GM12878 (cell line): Measurements from ENCODE around the gene LRRC73. TPM values are rescaled to one million over a fixed set of nuclear protein-coding genes. Genes with fewer than 3 reads are reported as not detected.

ENCODE experiments used
- ATAC-seq: fragments of 200-7000 bp; cut with Tn5 transposase; 3 replicates; pipeline ENCODE4 v1.9.1; 2020; ENCODE audit warnings: mild to moderate bottlenecking, moderate library complexity
- BruUV-seq: library from RNA; stranded (reverse); fragments of 400-500 nt; replicated peaks from 2 replicates; lab custom pipeline; 2021; lab: Mats Ljungman, UMichigan
- CTCF ChIA-PET: fragments of 300-600 bp; sonication (Branson Sonifier 250); formaldehyde crosslinking; extraction: SDS; loops from one replicate; lab custom pipeline; 2021; ENCODE audit warnings: inconsistent platforms; lab: Yijun Ruan, JAX
- POLR2A ChIA-PET: fragments of 350-600 bp; formaldehyde crosslinking; extraction: SDS; loops from one replicate; lab custom pipeline; 2021; ENCODE audit warnings: inconsistent platforms; lab: Charles Lee
- RAD21 ChIA-PET: fragments of 300-600 bp; sonication (Branson Sonifier 250); formaldehyde crosslinking; loops from one replicate; lab custom pipeline; 2023; ENCODE audit warnings: antibody characterized with exemption; ENCODE audit not compliant: unreplicated experiment; lab: Charles Lee
- SMC1A ChIA-PET: fragments of 300-600 bp; sonication (Branson Sonifier 250); formaldehyde crosslinking; loops from one replicate; lab custom pipeline; 2023; ENCODE audit not compliant: unreplicated experiment, uncharacterized antibody; lab: Charles Lee
- DNase-seq: peaks from one replicate; pipeline ENCODE4 v3.0.0-alpha.2; 2011; ENCODE audit warnings: low read depth, low spot score
- FAIRE-seq: peaks from 3 replicates; lab custom pipeline; 2011; peaks lifted over from hg19 to GRCh38; lab: Jason Lieb, UNC
- H2AFZ ChIP-seq: 2 replicates; pipeline ENCODE4 v1.6.0; 2011; ENCODE audit warnings: low read depth, low read length, control low read depth; ENCODE audit not compliant: control insufficient read depth
- H3K27ac ChIP-seq: 2 replicates; pipeline ENCODE4 v1.5.1; 2011; ENCODE audit warnings: control low read depth; ENCODE audit not compliant: control insufficient read depth, insufficient read depth
- H3K27me3 ChIP-seq, 2 experiments: replicated peaks in 1 of 2; 2 replicates each; pipeline versions ENCODE4 v1.6.0 to v1.6.1; 2011; ENCODE audit warnings: low read length in 1 of 2; ENCODE audit not compliant: control insufficient read depth in 2 of 2, insufficient read depth in 2 of 2
- H3K36me3 ChIP-seq, 2 experiments: 2 replicates each; pipeline ENCODE4 v1.5.1; 2011; ENCODE audit warnings: low read length in 1 of 2; ENCODE audit not compliant: control insufficient read depth in 2 of 2, insufficient read depth in 2 of 2
- H3K4me1 ChIP-seq: 2 replicates; pipeline ENCODE4 v1.6.1; 2011; ENCODE audit warnings: mild to moderate bottlenecking, low read length, moderate library complexity, mixed read lengths; ENCODE audit not compliant: control insufficient read depth, insufficient read depth
- H3K4me2 ChIP-seq: 2 replicates; pipeline ENCODE4 v1.6.0; 2011; ENCODE audit warnings: control low read depth; ENCODE audit not compliant: control insufficient read depth, insufficient read depth
- H3K4me3 ChIP-seq: fragments of 200-600 bp; sonication (generic); 2 replicates; pipeline ENCODE4 v1.5.1; 2016
- H3K79me2 ChIP-seq: 2 replicates; pipeline ENCODE4 v1.6.0; 2011; ENCODE audit warnings: low read length; ENCODE audit not compliant: control insufficient read depth, insufficient read depth
- H3K9ac ChIP-seq: 2 replicates; pipeline ENCODE4 v1.8.0; 2011; ENCODE audit warnings: low read length, control low read depth, mixed read lengths; ENCODE audit not compliant: control insufficient read depth, insufficient read depth
- H3K9me3 ChIP-seq: replicated peaks from 3 replicates; pipeline ENCODE4 v1.5.1; 2011; ENCODE audit warnings: mild to moderate bottlenecking, low read length; ENCODE audit not compliant: control insufficient read depth, insufficient read depth
- H4K20me1 ChIP-seq: 2 replicates; pipeline ENCODE4 v1.6.0; 2011; ENCODE audit not compliant: control insufficient read depth, insufficient read depth
- CBX3 ChIP-seq: fragments of 200-600 bp; sonication (generic); IDR thresholded peaks from 2 replicates; pipeline ENCODE4 v1.6.1; 2016; ENCODE audit warnings: low read depth, borderline replicate concordance
- CBX5 ChIP-seq: sonication (generic); IDR thresholded peaks from 2 replicates; pipeline ENCODE4 v1.6.1; 2016; ENCODE audit warnings: low read depth, moderate library complexity, mild to moderate bottlenecking, inconsistent platforms
- CREM ChIP-seq: IDR thresholded peaks from 2 replicates; pipeline ENCODE4 v1.6.1; 2014; ENCODE audit warnings: antibody characterized with exemption, low read depth
- MEF2B ChIP-seq: fragments of 450-650 bp; IDR thresholded peaks from 2 replicates; pipeline ENCODE4 v1.6.1; 2018; ENCODE audit warnings: mild to moderate bottlenecking, moderate library complexity; ENCODE audit not compliant: partially characterized antibody, poor library complexity, severe bottlenecking
- MYB ChIP-seq: fragments of 150-350 bp; IDR thresholded peaks from 2 replicates; pipeline ENCODE4 v1.6.1; 2014; ENCODE audit warnings: mild to moderate bottlenecking, low read depth, low read length, borderline replicate concordance
- NR2F1 ChIP-seq: fragments of 450-650 bp; conservative IDR thresholded peaks from 2 replicates; pipeline ENCODE4 v1.6.1; 2017; ENCODE audit warnings: mild to moderate bottlenecking
- PAX5 ChIP-seq: IDR thresholded peaks from 2 replicates; pipeline ENCODE4 v1.6.1; 2011; ENCODE audit warnings: low read depth, low read length, borderline replicate concordance
- RUNX3 ChIP-seq: IDR thresholded peaks from 2 replicates; pipeline ENCODE4 v1.6.1; 2012; ENCODE audit warnings: low read length, inconsistent platforms
- SIX5 ChIP-seq: IDR thresholded peaks from 2 replicates; pipeline ENCODE4 v1.6.1; 2011; ENCODE audit warnings: mild to moderate bottlenecking, low read depth, low read length, moderate library complexity; ENCODE audit not compliant: severe bottlenecking
- SRF ChIP-seq, 2 experiments: IDR thresholded peaks; 2 replicates each; pipeline ENCODE4 v1.6.1; 2011; ENCODE audit warnings: low read depth in 2 of 2, low read length in 2 of 2, mild to moderate bottlenecking in 1 of 2, moderate library complexity in 1 of 2
- SUZ12 ChIP-seq: fragments of 200-600 bp; sonication (generic); IDR thresholded peaks from one replicate; pipeline ENCODE4 v1.6.1; 2018; ENCODE audit warnings: antibody characterized with exemption, mild to moderate bottlenecking; ENCODE audit not compliant: unreplicated experiment
- WGBS: methylation state at CpG from one replicate; pipeline ENCODE4 v1.1.6; 2016; ENCODE audit warnings: low lambda C conversion rate; ENCODE audit not compliant: insufficient replicate concordance, insufficient coverage; ENCODE audit errors: missing lambda C conversion rate; 5-methylcytosine and 5-hydroxymethylcytosine counted together
- in situ Hi-C: fragments of 300-500 bp; cut with MboI; formaldehyde crosslinking; loops from 9 replicates; pipeline ENCODE4 v1.14.3; 2018; ENCODE audit warnings: mixed read lengths
- intact Hi-C: fragments of 100-400 bp; cut with micrococcal nuclease; formaldehyde crosslinking; loops from one replicate; pipeline ENCODE4 v1.14.2; 2022; ENCODE audit not compliant: unreplicated experiment
- polyA plus RNA-seq, 11 experiments: library from polyadenylated mRNA; depleted of rRNA in 4 of 11; unstranded in 6 of 11; stranded (reverse) in 5 of 11; fragments of >200 nt; fragmentation: Nextera tagmentation in 4 of 11; fragmentation: Illumina TruSeq in 1 of 11; extraction: Ambion mirVana in 4 of 11; extraction: Trizol in 1 of 11; gene quantifications; 1 replicate in 1 of 11; 2 replicates in 10 of 11; pipeline versions ENCODE4 v1.2.1 to v1.2.3, GENCODE V29; 2011 to 2016; ENCODE audit warnings: inconsistent platforms in 2 of 11, missing spikeins in 2 of 11, low read depth in 1 of 11
- total RNA-seq, 4 experiments: library from RNA; depleted of rRNA in 3 of 4; stranded (reverse); fragments of >200 nt in 3 of 4; fragmentation: Illumina TruSeq in 1 of 4; extraction: Trizol in 1 of 4; gene quantifications; 2 replicates each; pipeline versions ENCODE4 v1.2.1 to v1.2.3, GENCODE V29; 2013 to 2021
- TF ChIP-seq, protein P1 (sequence below): fragments of 450-650 bp; formaldehyde crosslinking; IDR thresholded peaks from 2 replicates; pipeline ENCODE4 v1.4.0; 2020; ENCODE audit warnings: mild to moderate bottlenecking, moderate library complexity
- TF ChIP-seq, protein P2 (sequence below), 3 experiments: IDR thresholded peaks in 2 of 3; conservative IDR thresholded peaks in 1 of 3; 2 replicates each; pipeline ENCODE4 v1.5.1; 2011; ENCODE audit warnings: low read depth in 3 of 3, low read length in 3 of 3, mild to moderate bottlenecking in 3 of 3, control low read depth in 2 of 3, moderate library complexity in 2 of 3, inconsistent platforms in 1 of 3, mixed read lengths in 1 of 3; ENCODE audit not compliant: control insufficient read depth in 2 of 3, insufficient read depth in 1 of 3; ENCODE audit errors: extremely low read depth in 1 of 3

The LRRC73 gene
- total and polyA plus RNA-seq, 10 of the 15 experiments (the other 5 are each of a cell fraction or from before 2014, with no cell fraction given), result 0.13 TPM; not detected in 9

DNA sequence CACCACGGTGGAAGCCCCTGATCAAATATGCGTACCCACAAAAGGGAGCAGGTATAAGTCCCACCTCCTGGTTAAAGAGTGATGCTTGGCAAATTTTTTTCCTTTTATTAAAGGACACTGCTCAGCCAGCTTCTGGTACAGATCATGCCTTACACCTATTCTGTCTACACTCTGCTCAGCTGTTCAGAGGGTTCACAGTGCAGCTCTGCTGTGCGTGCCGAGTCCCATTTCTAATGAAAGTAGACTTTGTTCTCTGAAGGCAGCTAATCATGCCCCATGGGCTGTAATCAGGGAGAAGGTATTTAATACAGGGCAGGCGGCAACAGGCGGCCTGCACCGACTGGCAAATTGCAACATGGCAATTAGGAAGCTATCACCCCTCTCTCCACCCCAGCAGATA lies 16.3 kb downstream of the LRRC73 start:
- no TSS peak for BruUV-seq
- H3K9me3 ChIP-seq, result no peaks in the 10 kb centered on the region
- SMC1A ChIA-PET, result interaction anchor here (1.0 to 1.7 kb wide), 3 partner anchors 8 to 13 kb away, joined by 3 to 5 read pairs (median 5); no protein-coding TSS in a partner anchor
- H3K27me3 ChIP-seq, result no peaks in the 10 kb centered on the region
- in situ Hi-C loops, result no loop called here
- H3K4me3 ChIP-seq, result no peak overlapping the region
- H3K27ac ChIP-seq, result no peak overlapping the region
- peaks cover 0 to 4% of the 10 kb centered on the region in 2 experiments; a peak in 2 of 4 replicates for H3K36me3 ChIP-seq
- no peak overlapping the region for H2AFZ ChIP-seq
- no peak for TF ChIP-seq CBX5
- TF ChIP-seq SIX5, result no peak
- no peak for TF ChIP-seq PAX5
- no peak for TF ChIP-seq CREM
- TF ChIP-seq SUZ12, result no peak
- TF ChIP-seq, protein P1, sequence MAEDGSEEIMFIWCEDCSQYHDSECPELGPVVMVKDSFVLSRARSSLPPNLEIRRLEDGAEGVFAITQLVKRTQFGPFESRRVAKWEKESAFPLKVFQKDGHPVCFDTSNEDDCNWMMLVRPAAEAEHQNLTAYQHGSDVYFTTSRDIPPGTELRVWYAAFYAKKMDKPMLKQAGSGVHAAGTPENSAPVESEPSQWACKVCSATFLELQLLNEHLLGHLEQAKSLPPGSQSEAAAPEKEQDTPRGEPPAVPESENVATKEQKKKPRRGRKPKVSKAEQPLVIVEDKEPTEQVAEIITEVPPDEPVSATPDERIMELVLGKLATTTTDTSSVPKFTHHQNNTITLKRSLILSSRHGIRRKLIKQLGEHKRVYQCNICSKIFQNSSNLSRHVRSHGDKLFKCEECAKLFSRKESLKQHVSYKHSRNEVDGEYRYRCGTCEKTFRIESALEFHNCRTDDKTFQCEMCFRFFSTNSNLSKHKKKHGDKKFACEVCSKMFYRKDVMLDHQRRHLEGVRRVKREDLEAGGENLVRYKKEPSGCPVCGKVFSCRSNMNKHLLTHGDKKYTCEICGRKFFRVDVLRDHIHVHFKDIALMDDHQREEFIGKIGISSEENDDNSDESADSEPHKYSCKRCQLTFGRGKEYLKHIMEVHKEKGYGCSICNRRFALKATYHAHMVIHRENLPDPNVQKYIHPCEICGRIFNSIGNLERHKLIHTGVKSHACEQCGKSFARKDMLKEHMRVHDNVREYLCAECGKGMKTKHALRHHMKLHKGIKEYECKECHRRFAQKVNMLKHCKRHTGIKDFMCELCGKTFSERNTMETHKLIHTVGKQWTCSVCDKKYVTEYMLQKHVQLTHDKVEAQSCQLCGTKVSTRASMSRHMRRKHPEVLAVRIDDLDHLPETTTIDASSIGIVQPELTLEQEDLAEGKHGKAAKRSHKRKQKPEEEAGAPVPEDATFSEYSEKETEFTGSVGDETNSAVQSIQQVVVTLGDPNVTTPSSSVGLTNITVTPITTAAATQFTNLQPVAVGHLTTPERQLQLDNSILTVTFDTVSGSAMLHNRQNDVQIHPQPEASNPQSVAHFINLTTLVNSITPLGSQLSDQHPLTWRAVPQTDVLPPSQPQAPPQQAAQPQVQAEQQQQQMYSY (CRISPR knock-in tag), result no peak
- TF ChIP-seq, protein P2, sequence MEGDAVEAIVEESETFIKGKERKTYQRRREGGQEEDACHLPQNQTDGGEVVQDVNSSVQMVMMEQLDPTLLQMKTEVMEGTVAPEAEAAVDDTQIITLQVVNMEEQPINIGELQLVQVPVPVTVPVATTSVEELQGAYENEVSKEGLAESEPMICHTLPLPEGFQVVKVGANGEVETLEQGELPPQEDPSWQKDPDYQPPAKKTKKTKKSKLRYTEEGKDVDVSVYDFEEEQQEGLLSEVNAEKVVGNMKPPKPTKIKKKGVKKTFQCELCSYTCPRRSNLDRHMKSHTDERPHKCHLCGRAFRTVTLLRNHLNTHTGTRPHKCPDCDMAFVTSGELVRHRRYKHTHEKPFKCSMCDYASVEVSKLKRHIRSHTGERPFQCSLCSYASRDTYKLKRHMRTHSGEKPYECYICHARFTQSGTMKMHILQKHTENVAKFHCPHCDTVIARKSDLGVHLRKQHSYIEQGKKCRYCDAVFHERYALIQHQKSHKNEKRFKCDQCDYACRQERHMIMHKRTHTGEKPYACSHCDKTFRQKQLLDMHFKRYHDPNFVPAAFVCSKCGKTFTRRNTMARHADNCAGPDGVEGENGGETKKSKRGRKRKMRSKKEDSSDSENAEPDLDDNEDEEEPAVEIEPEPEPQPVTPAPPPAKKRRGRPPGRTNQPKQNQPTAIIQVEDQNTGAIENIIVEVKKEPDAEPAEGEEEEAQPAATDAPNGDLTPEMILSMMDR (IDR thresholded peaks at IDR 0.05 in 2 of 3, conservative IDR thresholded peaks at IDR 0.05 in 1 of 3; ENCODE audit: control insufficient read depth in 2 of 3, extremely low read depth in 1 of 3, insufficient read depth in 1 of 3, low read depth in 3 of 3, low read length in 3 of 3), result no peak
- TF ChIP-seq SRF (IDR thresholded peaks at IDR 0.05; ENCODE audit: low read depth in 2 of 2, low read length in 2 of 2), result no peak
- no peak for TF ChIP-seq MEF2B
- TF ChIP-seq RUNX3, result no peak
- no peak for TF ChIP-seq NR2F1
- TF ChIP-seq CBX3, result no peak
- TF ChIP-seq MYB, result no peak
- TF ChIP-seq, all 136 proteins: peak for 0
- FAIRE-seq (no peak), ATAC-seq (no peak), DNase-seq (no peak)
- intact Hi-C loops, result no loop called here
- POLR2A ChIA-PET, result interaction anchor here (0.6 to 1.3 kb wide), 3 partner anchors 14 to 109 kb away, joined by 3 to 5 read pairs (median 4); no protein-coding TSS in a partner anchor
- WGBS, result 95% methylated on average over 7 of the region's 7 CpGs
- Histone ChIP-seq H3K79me2 (no peaks in the 10 kb centered on the region), H3K4me1 (no peaks in the 10 kb centered on the region; the same call in 1 of the 2 replicates), H4K20me1 (no peaks in the 10 kb centered on the region; the same call in 1 of the 2 replicates), H3K9ac (no peak overlapping the region), H3K4me2 (no peak overlapping the region)
- RAD21 ChIA-PET, result no interaction called here
- CTCF ChIA-PET, result interaction anchor here (1.0 to 7.6 kb wide), 3 partner anchors 13 to 230 kb away, joined by 3 to 70 read pairs (median 4); partner anchors contain the start of gene LRRC73
